GM21423 (cell line): ENCODE data around the gene ZMIZ1.

Source experiments
- ATAC-seq: cut with Tn5 transposase; IDR thresholded peaks from one replicate; pipeline ENCODE4 v1.9.1; 2021; ENCODE audit warnings: mild to moderate bottlenecking, moderate library complexity; ENCODE audit not compliant: unreplicated experiment

Gene ZMIZ1

GRCh38 chr10:79250259-79250658 lies 181.5 kb downstream of the ZMIZ1 start:
- ATAC-seq = no peak

GRCh38 chr10:79252450-79252849 lies 183.7 kb downstream of the ZMIZ1 start:
- no peak for ATAC-seq

- no peak for ATAC-seq
These were observed 184.2 kb downstream of the ZMIZ1 start for GRCh38 chr10:79252971-79253370.

GRCh38 chr10:79253704-79254103 lies 184.9 kb downstream of the ZMIZ1 start:
- ATAC-seq = no peak

- ATAC-seq = no peak
These were observed 185.7 kb downstream of the ZMIZ1 start for GRCh38 chr10:79254333-79255006.

- ATAC-seq = no peak
These were observed 186.3 kb downstream of the ZMIZ1 start for GRCh38 chr10:79255007-79255507.

GRCh38 chr10:79256264-79256806 lies 187.6 kb downstream of the ZMIZ1 start:
- ATAC-seq = no peak

GRCh38 chr10:79258894-79259293 lies 190.1 kb downstream of the ZMIZ1 start:
- no peak for ATAC-seq

GRCh38 chr10:79259834-79260233 lies 191.1 kb downstream of the ZMIZ1 start:
- no peak for ATAC-seq

- no peak for ATAC-seq
These were observed 192.3 kb downstream of the ZMIZ1 start for GRCh38 chr10:79260811-79261740.

- no peak for ATAC-seq
These were observed 193.4 kb downstream of the ZMIZ1 start for GRCh38 chr10:79262131-79262530.

- no peak for ATAC-seq
These were observed 194.4 kb downstream of the ZMIZ1 start for GRCh38 chr10:79262959-79263746.

GRCh38 chr10:79263939-79264338 lies 195.2 kb downstream of the ZMIZ1 start:
- ATAC-seq = no peak

GRCh38 chr10:79264942-79265341 lies 196.2 kb downstream of the ZMIZ1 start:
- no peak for ATAC-seq

- ATAC-seq = peak; percentile 31
These were observed 197.3 kb downstream of the ZMIZ1 start for GRCh38 chr10:79266084-79266483.

GRCh38 chr10:79266543-79267312 lies 198.0 kb downstream of the ZMIZ1 start:
- ATAC-seq = peak; percentile 78

GRCh38 chr10:79267499-79267898 lies 198.7 kb downstream of the ZMIZ1 start:
- ATAC-seq = no peak

- no peak for ATAC-seq
These were observed 199.4 kb downstream of the ZMIZ1 start for GRCh38 chr10:79268161-79268601.

GRCh38 chr10:79268742-79269141 lies 200.0 kb downstream of the ZMIZ1 start:
- ATAC-seq = no peak

- ATAC-seq = no peak
These were observed 200.7 kb downstream of the ZMIZ1 start for GRCh38 chr10:79269443-79269842.
